Upper lobe of left lung (tissue), 4 donors: Measurements from ENCODE around the gene MAPK13.

ENCODE experiments used
- CTCF ChIP-seq, 6 experiments: fragments of 450-650 bp in 4 of 6; fragments of 200-600 bp in 2 of 6; sonication (generic) in 2 of 6; IDR thresholded peaks; one replicate each; pipeline ENCODE4 v1.5.1; 2016 to 2019; ENCODE audit warnings: antibody characterized with exemption in 6 of 6
- EP300 ChIP-seq, 4 donors: sonication (generic); formaldehyde crosslinking; IDR thresholded peaks; one replicate each; pipeline ENCODE4 v1.5.1; 2017; ENCODE audit warnings: antibody characterized with exemption in 4 of 4, control low read depth in 2 of 4

GRCh38 chr6:36141091-36141490, 10.8 kb downstream of the MAPK13 start:
- TF ChIP-seq CTCF (IDR thresholded peaks at IDR 0.05), result no peak
- no peak for TF ChIP-seq EP300 (IDR thresholded peaks at IDR 0.05)
